H9 (cell line): Measurements from ENCODE around the gene PRSS56. TPM values are rescaled to one million over a fixed set of nuclear protein-coding genes. Genes with fewer than 3 reads are reported as not detected.

Experiments used
- DNase-seq: peaks from one replicate; pipeline ENCODE4 v3.0.0-alpha.2; 2017
- H2AFZ ChIP-seq: one replicate; pipeline ENCODE4 v1.6.1; 2013; ENCODE audit warnings: mild to moderate bottlenecking, low read length, control low read depth, moderate library complexity
- H2AK5ac ChIP-seq: 2 replicates; pipeline ENCODE4 v1.6.1; 2013; ENCODE audit warnings: low read length, control low read depth, mixed read lengths; ENCODE audit not compliant: insufficient read length
- H2BK120ac ChIP-seq: one replicate; pipeline ENCODE4 v1.6.1; 2013; ENCODE audit warnings: low read depth, mild to moderate bottlenecking, low read length, control low read depth, inconsistent platforms; ENCODE audit not compliant: poor library complexity, severe bottlenecking
- H2BK12ac ChIP-seq: 2 replicates; pipeline ENCODE4 v1.6.1; 2013; ENCODE audit warnings: low read length, control low read depth, mixed read lengths, low read depth; ENCODE audit not compliant: insufficient read length
- H2BK15ac ChIP-seq: 2 replicates; pipeline ENCODE4 v1.6.1; 2013; ENCODE audit warnings: low read depth, low read length, control low read depth
- H2BK20ac ChIP-seq: one replicate; pipeline ENCODE4 v1.6.1; 2013; ENCODE audit warnings: low read depth, mild to moderate bottlenecking, low read length, control low read depth, inconsistent platforms; ENCODE audit not compliant: poor library complexity, severe bottlenecking
- H2BK5ac ChIP-seq: 2 replicates; pipeline ENCODE4 v1.6.1; 2013; ENCODE audit warnings: low read length, control low read depth, mixed read lengths; ENCODE audit not compliant: insufficient read length
- H3K14ac ChIP-seq: 2 replicates; pipeline ENCODE4 v1.6.1; 2013; ENCODE audit warnings: low read length, control low read depth; ENCODE audit not compliant: insufficient read depth
- H3K18ac ChIP-seq: 2 replicates; pipeline ENCODE4 v1.6.1; 2013; ENCODE audit warnings: low read depth, mild to moderate bottlenecking, mixed read lengths, low read length, control low read depth; ENCODE audit not compliant: insufficient read length
- H3K23ac ChIP-seq: 2 replicates; pipeline ENCODE4 v1.6.1; 2013; ENCODE audit warnings: low read length, control low read depth, mixed read lengths, low read depth; ENCODE audit not compliant: insufficient read length
- H3K23me2 ChIP-seq: 2 replicates; pipeline ENCODE4 v1.6.1; 2013; ENCODE audit warnings: low read depth, mild to moderate bottlenecking, mixed read lengths, low read length, control low read depth; ENCODE audit not compliant: insufficient read length, poor library complexity, severe bottlenecking
- H3K27ac ChIP-seq: 2 replicates; pipeline ENCODE4 v1.5.1; 2013; ENCODE audit warnings: low read length, control low read depth, mixed read lengths, low read depth; ENCODE audit not compliant: insufficient read length
- H3K27me3 ChIP-seq: 2 replicates; pipeline ENCODE4 v1.6.1; 2013; ENCODE audit warnings: low read length, control low read depth, inconsistent platforms; ENCODE audit not compliant: insufficient read depth
- H3K4ac ChIP-seq: 2 replicates; pipeline ENCODE4 v1.6.1; 2013; ENCODE audit warnings: low read depth, mild to moderate bottlenecking, control low read depth, inconsistent platforms, low read length, moderate library complexity
- H3K4me1 ChIP-seq: 2 replicates; pipeline ENCODE4 v1.6.1; 2013; ENCODE audit warnings: low read length, control low read depth, inconsistent platforms; ENCODE audit not compliant: insufficient read depth
- H3K4me2 ChIP-seq: 2 replicates; pipeline ENCODE4 v1.6.1; 2013; ENCODE audit warnings: low read length, control low read depth, mixed read lengths; ENCODE audit not compliant: insufficient read length, insufficient read depth
- H3K56ac ChIP-seq: 2 replicates; pipeline ENCODE4 v1.6.1; 2013; ENCODE audit warnings: low read depth, mild to moderate bottlenecking, mixed read lengths, low read length, control low read depth; ENCODE audit not compliant: insufficient read length
- H3K79me1 ChIP-seq: 2 replicates; pipeline ENCODE4 v1.6.1; 2013; ENCODE audit warnings: low read depth, mild to moderate bottlenecking, moderate library complexity, low read length, control low read depth, inconsistent platforms; ENCODE audit not compliant: insufficient read depth, poor library complexity, severe bottlenecking
- H3K79me2 ChIP-seq: 2 replicates; pipeline ENCODE4 v1.6.1; 2013; ENCODE audit warnings: low read length, control low read depth, inconsistent platforms; ENCODE audit not compliant: insufficient read depth
- H3K9ac ChIP-seq: 2 replicates; pipeline ENCODE4 v1.6.1; 2013; ENCODE audit warnings: low read length, control low read depth, mixed read lengths; ENCODE audit not compliant: insufficient read length; ENCODE audit errors: extremely low read depth
- H3K9me3 ChIP-seq: one replicate; pipeline ENCODE4 v1.6.1; 2013; ENCODE audit warnings: low read depth, low read length, inconsistent platforms; ENCODE audit not compliant: control insufficient read depth
- H3T11ph ChIP-seq: one replicate; pipeline ENCODE4 v1.6.1; 2013; ENCODE audit warnings: mild to moderate bottlenecking, low read length, control low read depth, inconsistent platforms
- H4K20me1 ChIP-seq: one replicate; pipeline ENCODE4 v1.6.1; 2013; ENCODE audit not compliant: control insufficient read depth, insufficient read length, insufficient read depth
- H4K5ac ChIP-seq: 2 replicates; pipeline ENCODE4 v1.6.1; 2013; ENCODE audit warnings: low read depth, mild to moderate bottlenecking, mixed read lengths, low read length, control low read depth; ENCODE audit not compliant: insufficient read length
- H4K8ac ChIP-seq: replicated peaks from 2 replicates; pipeline ENCODE4 v1.6.1; 2013; ENCODE audit warnings: low read length, control low read depth, mixed read lengths, low read depth; ENCODE audit not compliant: insufficient read length
- H4K91ac ChIP-seq: 2 replicates; pipeline ENCODE4 v1.6.1; 2013; ENCODE audit warnings: low read depth, mild to moderate bottlenecking, moderate library complexity, mixed read lengths, low read length, control low read depth; ENCODE audit not compliant: insufficient read length
- H3K27ac Mint-ChIP-seq, 3 experiments: 2 replicates in 2 of 3; 3 replicates in 1 of 3; pipeline ENCODE4 v1.8.0; 2020 to 2021; ENCODE audit warnings: mixed read lengths in 3 of 3, mild to moderate bottlenecking in 1 of 3, moderate library complexity in 1 of 3
- H3K27me3 Mint-ChIP-seq: 2 replicates; pipeline ENCODE4 v1.8.0; 2021; ENCODE audit warnings: low read depth, mild to moderate bottlenecking, moderate library complexity, mixed read lengths
- H3K36me3 Mint-ChIP-seq, 3 experiments: 2 replicates in 2 of 3; 3 replicates in 1 of 3; pipeline ENCODE4 v1.8.0; 2020 to 2021; ENCODE audit warnings: low read depth in 3 of 3, mixed read lengths in 3 of 3; ENCODE audit not compliant: insufficient read depth in 1 of 3
- H3K4me1 Mint-ChIP-seq, 2 experiments: 2 replicates each; pipeline ENCODE4 v1.8.0; 2020; ENCODE audit warnings: mixed read lengths in 2 of 2
- H3K4me3 Mint-ChIP-seq, 2 experiments: 2 replicates in 1 of 2; 3 replicates in 1 of 2; pipeline ENCODE4 v1.8.0; 2020 to 2021; ENCODE audit warnings: mild to moderate bottlenecking in 2 of 2, mixed read lengths in 2 of 2, moderate library complexity in 1 of 2
- H3K9me3 Mint-ChIP-seq, 2 experiments: 2 replicates in 1 of 2; 3 replicates in 1 of 2; pipeline ENCODE4 v1.8.0; 2020; ENCODE audit warnings: mild to moderate bottlenecking in 2 of 2, mixed read lengths in 2 of 2, moderate library complexity in 1 of 2
- CTCF ChIP-seq: fragments of 200-600 bp; sonication (generic); conservative IDR thresholded peaks from 3 replicates; pipeline ENCODE4 v1.8.0; 2021; ENCODE audit warnings: antibody characterized with exemption, mild to moderate bottlenecking
- WGBS: extraction: QIAGEN DNeasy Blood & Tissue Kit; methylation state at CpG from one replicate; pipeline ENCODE4 v1.1.7; 2013; ENCODE audit warnings: missing lambda C conversion rate, low lambda C conversion rate, mixed read lengths; ENCODE audit not compliant: insufficient read length; ENCODE audit errors: extremely low coverage; 5-methylcytosine and 5-hydroxymethylcytosine counted together
- total RNA-seq: library from RNA; stranded (reverse); gene quantifications from 2 replicates; pipeline ENCODE4 v1.2.1, GENCODE V29; 2021

PRSS56 gene
- total RNA-seq, 1 experiment from 2014 or later: not detected

- Histone ChIP-seq H2BK5ac (no peak overlapping the region), H3K4ac (no peak overlapping the region)
- no CpG with 5 or more reads among the region's 8 CpGs for WGBS
Measured at GRCh38 chr2:232492236-232492848, 27.8 kb upstream of the PRSS56 start.

More at GRCh38 chr2:232492236-232492848, 27.8 kb upstream of the PRSS56 start:
- H3T11ph ChIP-seq: no peak overlapping the region
- no peak overlapping the region for H3K4me2 ChIP-seq
- H3K23me2 ChIP-seq: no peaks in the 10 kb centered on the region
- no peak overlapping the region for H3K18ac ChIP-seq
- no peak for DNase-seq
- H3K9me3 Mint-ChIP-seq: no peaks in the 10 kb centered on the region; a peak in 1 of 5 replicates
- H3K79me1 ChIP-seq: no peaks in the 10 kb centered on the region
- no peak overlapping the region for H2AK5ac ChIP-seq
- peaks cover 2% of the 10 kb centered on the region; the same call in 1 of the 2 replicates for H3K4me1 ChIP-seq
- no peaks in the 10 kb centered on the region for H4K20me1 ChIP-seq
- H3K27ac ChIP-seq: no peak overlapping the region
- H3K4me3 Mint-ChIP-seq: no peak overlapping the region
- no peaks in the 10 kb centered on the region for H3K9me3 ChIP-seq
- H3K9ac ChIP-seq: no peak overlapping the region
- H2BK120ac ChIP-seq: no peak overlapping the region
- H3K36me3 Mint-ChIP-seq: no peaks in the 10 kb centered on the region; a peak in 1 of 7 replicates
- no peak overlapping the region for H2BK15ac ChIP-seq
- no peak overlapping the region; the same call in 1 of the 2 replicates for H3K14ac ChIP-seq
- H3K23ac ChIP-seq: no peak overlapping the region
- H3K4me1 Mint-ChIP-seq: peaks cover 23 to 44% of the 10 kb centered on the region in 2 experiments
- H3K27ac Mint-ChIP-seq: no peak overlapping the region
- H4K5ac ChIP-seq: no peak overlapping the region
- H3K27me3 Mint-ChIP-seq: peaks cover 47% of the 10 kb centered on the region
- H4K8ac ChIP-seq: no peak overlapping the region
- no peak overlapping the region for H4K91ac ChIP-seq
- H3K79me2 ChIP-seq: no peaks in the 10 kb centered on the region
- no peak overlapping the region for H2BK20ac ChIP-seq
- no peak overlapping the region for H2BK12ac ChIP-seq
- no peak overlapping the region for H2AFZ ChIP-seq
- no peak for TF ChIP-seq CTCF
- peaks cover 2% of the 10 kb centered on the region; the same call in 1 of the 2 replicates for H3K27me3 ChIP-seq
- no peak overlapping the region for H3K56ac ChIP-seq
